ENCODE data around the gene JPT2.

JPT2 gene

GRCh38 chr16:1740234-1740633 is 62.2 kb downstream of the JPT2 start:
- no peak for DNase-seq

GRCh38 chr16:1740781-1741490 is 62.9 kb downstream of the JPT2 start:
- no peak for DNase-seq

GRCh38 chr16:1741553-1742165 is 63.6 kb downstream of the JPT2 start:
- DNase-seq: no peak

- no peak for DNase-seq
These were observed 65.6 kb downstream of the JPT2 start for GRCh38 chr16:1743376-1744337.

- DNase-seq: no peak
These were observed 66.3 kb downstream of the JPT2 start for GRCh38 chr16:1744338-1744840.

- no peak for DNase-seq
These were observed 67.3 kb downstream of the JPT2 start for GRCh38 chr16:1745181-1745899.

- DNase-seq: no peak
These were observed 68.0 kb downstream of the JPT2 start for GRCh38 chr16:1745900-1746692.

- no peak for DNase-seq
These were observed 68.7 kb downstream of the JPT2 start for GRCh38 chr16:1746693-1747195.

GRCh38 chr16:1747934-1748333 is 69.9 kb downstream of the JPT2 start:
- no peak for DNase-seq

GRCh38 chr16:1749152-1750117 is 71.4 kb downstream of the JPT2 start:
- DNase-seq: no peak
